Epithelial cell of proximal tubule (primary cell): ENCODE measurements around the gene AIF1. TPM values are rescaled to one million over a fixed set of nuclear protein-coding genes. Genes with fewer than 3 reads are reported as not detected.
A peak's percentile ranks its signal among the peaks of the same experiment; 100 is the strongest.

Source experiments
- DNase-seq: peaks from one replicate; pipeline ENCODE4 v3.0.0-alpha.2; 2011; ENCODE audit warnings: low read depth
- H3K4me3 ChIP-seq: 2 replicates; pipeline ENCODE4 v1.5.1; 2011; ENCODE audit warnings: low read depth, mild to moderate bottlenecking, low read length
- CTCF ChIP-seq: conservative IDR thresholded peaks from 2 replicates; pipeline ENCODE4 v1.5.1; 2012; ENCODE audit warnings: low read depth, mild to moderate bottlenecking, low read length
- total RNA-seq: library from RNA; depleted of rRNA; stranded (reverse); fragments of >200 nt; gene quantifications from 2 replicates; pipeline ENCODE4 v1.2.3, GENCODE V29; 2015

Gene AIF1
- total RNA-seq, 1 donor from 2014 or later = not detected

- DNase-seq = no peak
- TF ChIP-seq CTCF = no peak
- H3K4me3 ChIP-seq = no peak overlapping the region
These were observed 28.9 kb downstream of the AIF1 start for GRCh38 chr6:31643818-31644454.

GRCh38 chr6:31645325-31645724, 30.3 kb downstream of the AIF1 start:
- TF ChIP-seq CTCF = no peak
- DNase-seq = no peak
- H3K4me3 ChIP-seq = no peak overlapping the region

GRCh38 chr6:31651602-31652191, 36.7 kb downstream of the AIF1 start:
- no peak for DNase-seq
- peak overlapping the region; percentile 84 for H3K4me3 ChIP-seq
- no peak for TF ChIP-seq CTCF

- H3K4me3 ChIP-seq = peak overlapping the region; percentile 84
- peak; percentile 69 for DNase-seq
- no peak for TF ChIP-seq CTCF
These were observed 38.1 kb downstream of the AIF1 start for GRCh38 chr6:31652925-31653724.

GRCh38 chr6:31654574-31655348, 39.7 kb downstream of the AIF1 start:
- H3K4me3 ChIP-seq = no peak overlapping the region
- no peak for DNase-seq
- no peak for TF ChIP-seq CTCF

DNA sequence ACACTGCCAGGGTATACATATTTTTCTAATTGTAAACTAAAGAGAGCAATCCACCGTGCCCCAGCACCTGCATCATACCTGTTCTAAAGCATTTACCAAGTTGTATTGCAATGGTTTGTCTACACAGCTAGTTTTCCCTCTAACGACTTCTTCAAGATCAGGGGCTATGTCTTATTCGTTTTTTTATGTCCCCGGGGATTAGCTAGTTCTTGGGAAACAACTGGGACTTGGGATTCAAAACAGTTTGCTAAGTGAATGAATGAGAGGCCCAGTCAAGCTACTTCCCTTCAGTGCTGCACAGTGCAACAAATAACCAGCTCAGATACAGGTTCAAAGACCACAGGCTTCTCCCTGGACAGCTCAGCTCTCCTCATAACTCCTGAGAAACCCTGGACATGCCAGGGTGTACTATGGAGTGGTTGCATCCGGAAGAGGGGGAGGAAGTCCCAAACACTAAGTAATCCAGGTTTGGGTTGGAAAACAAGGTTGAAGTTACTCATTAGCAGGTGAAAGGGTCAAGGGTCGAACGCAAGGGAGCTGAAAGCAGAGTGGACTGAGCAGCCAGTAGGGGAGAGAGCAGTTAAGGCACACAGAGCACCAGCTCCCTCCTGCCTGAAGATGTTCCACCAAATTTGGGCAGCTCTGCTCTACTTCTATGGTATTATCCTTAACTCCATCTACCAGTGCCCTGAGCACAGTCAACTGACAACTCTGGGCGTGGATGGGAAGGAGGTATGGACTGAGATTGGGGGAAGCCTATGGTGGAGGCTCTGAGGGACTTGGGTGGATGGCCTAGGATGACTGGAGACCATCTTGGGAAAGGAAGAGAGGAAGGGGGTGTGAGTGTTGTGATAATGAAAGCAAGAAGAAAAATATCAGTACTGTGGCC, 40.6 kb downstream of the AIF1 start, which contains the start of gene APOM:
APOM (plus strand) TSS at position 546 of the 889 bp plus-strand sequence; CDS start at position 619, 73 bp downstream.
- TF ChIP-seq CTCF = no peak
- DNase-seq = peak; percentile 67
- H3K4me3 ChIP-seq = no peak within 1 kb of the TSS
